Stimulated activated CD4-positive, alpha-beta T cell treated with anti-CD3 and anti-CD28 coated beads, Interleukin-12 subunit alpha, Interleukin-12 subunit beta, amount 100 ng/mL, for 48 hours (primary cell): ENCODE data around the gene KLHL29.

ENCODE experiments used
- DNase-seq, 3 donors: peaks; one replicate each; pipeline ENCODE4 v3.0.0-alpha.2; 2020; ENCODE audit warnings: low read depth in 2 of 3, low spot score in 1 of 3

The KLHL29 gene

DNA sequence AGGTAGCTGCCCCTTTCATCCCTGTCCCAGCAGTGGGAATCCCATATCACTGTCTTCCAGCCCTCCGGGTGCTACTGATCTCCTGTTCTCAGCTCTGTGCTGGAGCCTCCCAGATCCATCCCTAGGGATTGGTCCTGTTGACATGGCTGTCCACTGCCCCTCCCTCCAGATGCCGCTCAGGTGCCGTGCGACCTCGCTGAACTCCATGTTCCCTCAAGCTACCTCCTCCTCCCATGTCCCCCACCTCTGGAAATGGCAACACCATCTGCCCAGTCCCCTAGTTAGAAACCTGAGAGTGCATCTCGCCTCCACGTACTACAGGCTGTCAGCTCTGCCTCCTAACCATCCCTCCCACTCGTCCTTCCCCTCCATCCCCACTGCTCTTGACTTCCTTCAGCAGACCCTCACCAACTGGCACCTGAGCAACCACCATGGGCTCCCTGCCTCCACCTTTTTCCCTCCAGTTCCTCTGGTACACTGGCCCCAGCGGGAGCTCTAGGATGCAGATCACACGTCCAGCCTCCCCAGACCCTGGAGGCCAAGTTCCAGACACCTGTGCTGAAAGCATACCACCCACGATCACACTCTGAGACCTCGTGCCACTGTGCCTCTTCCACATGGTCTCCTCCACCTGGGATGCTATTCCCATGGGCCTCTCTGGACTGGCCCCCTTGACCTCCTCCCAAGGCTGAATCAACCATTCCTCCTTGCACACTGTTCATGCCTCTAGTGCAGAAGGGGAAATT, 106.8 kb downstream of the KLHL29 start:
- no peak for DNase-seq

DNA sequence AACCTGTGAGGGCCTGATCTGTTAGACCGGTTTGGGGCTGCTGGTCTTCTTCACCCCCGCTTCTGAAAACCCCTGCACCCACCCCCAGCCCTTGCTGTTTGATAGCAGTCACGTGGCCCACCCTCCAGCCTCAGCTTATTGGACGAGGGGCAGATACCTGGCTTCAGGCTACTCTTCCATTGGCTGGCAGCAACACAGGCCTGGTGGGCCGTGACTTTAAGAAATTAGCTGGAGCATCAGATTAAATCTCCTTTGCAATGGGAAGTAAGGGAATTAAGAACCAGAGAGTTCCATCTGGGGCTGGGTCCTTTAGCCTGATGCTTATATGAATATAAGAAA, 107.3 kb downstream of the KLHL29 start:
- DNase-seq, result no peak

GRCh38 chr2:23492921-23493320, 107.9 kb downstream of the KLHL29 start:
- no peak for DNase-seq

- no peak for DNase-seq
These were observed 108.9 kb downstream of the KLHL29 start for GRCh38 chr2:23493846-23494245.

DNA sequence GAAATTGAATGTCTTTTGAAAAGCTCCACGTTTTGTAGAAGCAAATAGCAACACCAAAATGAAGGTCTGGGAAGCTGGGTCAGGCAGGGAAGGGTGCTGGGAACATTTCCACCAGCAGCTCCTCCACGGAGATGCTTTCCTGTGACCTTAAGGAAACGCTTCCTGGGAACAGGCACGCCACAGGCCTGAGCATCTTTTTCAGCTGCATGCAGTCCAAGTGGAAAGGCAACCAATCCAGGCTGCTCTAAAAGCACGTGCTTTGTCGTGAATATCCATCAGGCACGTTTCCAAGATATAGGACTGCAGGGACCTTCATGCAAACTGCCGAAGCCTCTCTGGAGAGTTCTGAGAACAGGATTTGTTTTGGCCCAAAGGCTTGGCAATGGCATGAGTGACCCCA, 109.3 kb downstream of the KLHL29 start:
- no peak for DNase-seq

DNA sequence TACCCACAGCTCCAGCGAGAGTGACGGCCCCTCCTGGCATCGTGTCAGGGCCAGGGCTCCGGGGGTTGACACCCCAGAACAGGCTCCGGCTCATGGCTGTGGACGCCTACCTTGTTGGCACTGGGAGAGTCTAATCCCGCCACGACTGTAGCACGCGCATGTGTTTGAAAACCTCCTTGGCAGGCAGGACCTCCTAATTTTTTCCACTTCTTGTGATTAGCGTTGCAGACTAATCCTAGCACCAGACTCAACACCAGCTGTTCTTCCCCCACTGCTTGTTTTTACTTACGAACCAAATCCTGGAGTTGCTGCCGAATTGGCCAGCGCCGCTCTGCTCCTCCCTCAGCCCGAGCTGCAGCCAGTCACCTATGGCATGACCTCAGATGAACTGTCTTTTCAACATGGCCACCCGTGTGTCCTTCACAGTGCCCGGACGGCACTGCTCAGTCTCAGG, 110.7 kb downstream of the KLHL29 start:
- DNase-seq, result no peak

DNA sequence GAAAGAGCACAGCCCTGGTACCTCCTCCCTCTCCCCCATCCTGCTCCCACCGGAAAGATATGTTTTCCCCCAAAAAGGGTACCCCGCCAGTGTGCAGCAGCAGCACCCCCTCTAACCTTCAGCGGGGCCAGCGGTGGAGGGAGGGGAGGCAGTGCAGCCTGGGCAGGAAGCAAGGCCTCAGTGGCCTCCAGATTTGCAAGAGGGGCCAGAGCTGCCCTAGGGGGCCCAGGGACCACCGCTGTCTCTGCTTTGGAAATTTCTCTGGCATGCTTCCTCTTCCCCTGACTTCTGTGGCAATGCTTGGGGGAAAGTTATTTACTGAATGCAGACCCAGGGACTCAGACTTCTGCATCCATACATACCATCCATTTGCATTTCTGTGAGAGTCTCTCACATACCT, 111.5 kb downstream of the KLHL29 start:
- DNase-seq, result no peak

GRCh38 chr2:23497063-23497462, 112.1 kb downstream of the KLHL29 start:
- DNase-seq, result peak; percentile 32 to 54 (median 46)

DNA sequence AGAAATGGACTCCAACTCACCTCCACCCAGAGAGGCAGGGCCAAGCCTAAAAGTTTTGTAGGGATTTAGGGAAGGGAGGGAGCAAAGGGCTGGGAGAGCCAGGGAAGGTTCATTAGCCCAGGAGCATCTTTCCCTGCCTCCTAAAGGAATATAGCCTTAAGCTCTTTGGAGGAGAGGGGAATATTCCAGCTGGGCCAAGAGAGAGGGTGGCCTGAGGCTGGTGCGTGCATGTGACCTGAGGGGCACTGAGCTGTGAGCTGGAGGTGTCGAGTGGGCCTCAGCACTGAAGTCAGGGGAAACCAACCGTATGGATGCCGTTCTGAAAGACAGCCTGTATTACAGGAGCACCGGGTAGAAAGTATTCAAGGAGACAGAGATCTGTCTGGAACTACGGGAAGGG, 112.6 kb downstream of the KLHL29 start:
- no peak for DNase-seq

DNA sequence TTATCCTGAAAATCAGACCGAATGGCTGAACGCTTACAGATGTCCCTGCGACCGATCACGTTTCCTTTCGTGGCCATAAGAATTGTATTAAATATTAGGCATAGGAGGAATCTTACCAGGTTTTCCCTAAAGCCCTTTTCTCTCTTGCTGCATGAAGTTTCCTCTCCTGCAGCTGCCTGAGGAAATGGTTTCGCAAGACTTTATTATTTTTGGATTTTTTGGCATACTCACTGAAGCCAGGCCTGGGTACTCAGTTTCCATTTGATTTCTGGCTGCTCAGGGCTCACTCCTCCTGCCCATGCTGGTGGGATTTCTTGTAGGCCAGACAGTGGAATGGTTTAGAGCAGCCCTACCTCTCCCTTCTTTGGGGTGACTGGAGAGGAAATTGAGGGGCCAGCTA, 114.0 kb downstream of the KLHL29 start:
- no peak for DNase-seq

GRCh38 chr2:23499439-23499838, 114.5 kb downstream of the KLHL29 start:
- DNase-seq, result no peak

DNA sequence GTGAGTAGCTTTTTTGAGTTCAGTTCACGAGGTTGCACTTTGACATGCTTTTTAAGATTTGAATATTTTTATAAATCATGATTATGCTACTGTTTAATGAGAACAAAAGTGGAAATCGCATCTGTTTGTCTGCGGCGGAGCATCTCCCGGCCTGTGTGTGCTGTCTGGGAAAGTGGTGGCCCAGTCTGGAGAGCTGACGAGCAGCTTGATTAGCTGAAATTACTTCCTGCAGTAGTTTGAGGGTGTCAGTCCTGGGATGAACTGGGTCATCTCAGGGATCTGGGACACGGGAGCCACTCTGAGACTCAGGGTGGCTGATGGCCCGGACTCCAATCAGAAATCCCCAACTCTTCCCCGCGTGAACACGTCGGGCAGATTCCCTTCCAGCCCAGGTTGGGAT, 115.9 kb downstream of the KLHL29 start:
- no peak for DNase-seq

GRCh38 chr2:23502096-23502495, 117.1 kb downstream of the KLHL29 start:
- no peak for DNase-seq

GRCh38 chr2:23503097-23503496, 118.1 kb downstream of the KLHL29 start:
- DNase-seq, result no peak

GRCh38 chr2:23503682-23504081, 118.7 kb downstream of the KLHL29 start:
- no peak for DNase-seq

- no peak for DNase-seq
These were observed 119.6 kb downstream of the KLHL29 start for GRCh38 chr2:23504591-23504990.

GRCh38 chr2:23505218-23505983, 120.4 kb downstream of the KLHL29 start:
- DNase-seq, result no peak

GRCh38 chr2:23505984-23506380, 121.0 kb downstream of the KLHL29 start:
- DNase-seq, result no peak

DNA sequence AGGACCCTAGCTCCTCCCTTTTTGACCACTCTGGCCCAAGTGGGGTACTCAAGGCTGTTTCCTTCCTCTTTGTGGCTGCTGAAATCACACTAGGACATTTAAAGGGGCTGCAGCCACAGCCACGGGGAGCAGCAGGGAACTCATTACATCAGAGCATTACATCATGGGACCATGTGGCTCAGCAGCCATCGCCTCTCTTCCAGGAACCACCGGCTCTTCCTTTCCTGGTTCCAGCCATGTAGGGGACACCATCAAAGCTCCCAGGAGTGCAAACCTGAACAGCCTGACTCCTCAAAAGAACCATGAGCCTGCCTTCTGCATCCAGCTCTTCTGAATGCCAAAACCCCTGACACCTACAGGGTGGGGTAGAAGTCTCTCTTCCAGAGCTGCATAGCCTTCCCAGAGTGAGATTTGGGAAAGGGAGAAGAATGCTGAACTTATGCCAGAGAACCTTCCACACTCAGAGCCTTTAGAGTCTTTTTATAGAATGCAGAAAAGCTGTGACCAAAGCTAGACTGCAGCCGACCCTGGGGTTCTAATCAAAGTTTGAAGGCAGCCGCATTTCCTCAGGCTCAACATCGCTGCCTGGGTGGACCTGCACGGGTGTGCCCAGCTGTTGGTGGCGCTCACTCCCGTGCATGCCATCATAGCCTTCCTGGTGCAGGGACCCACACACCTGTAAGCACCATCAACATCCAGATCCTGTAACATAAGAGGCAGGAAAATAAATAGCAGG, 121.7 kb downstream of the KLHL29 start:
- DNase-seq, result no peak

- DNase-seq, result no peak
These were observed 122.5 kb downstream of the KLHL29 start for GRCh38 chr2:23507267-23508065.

DNA sequence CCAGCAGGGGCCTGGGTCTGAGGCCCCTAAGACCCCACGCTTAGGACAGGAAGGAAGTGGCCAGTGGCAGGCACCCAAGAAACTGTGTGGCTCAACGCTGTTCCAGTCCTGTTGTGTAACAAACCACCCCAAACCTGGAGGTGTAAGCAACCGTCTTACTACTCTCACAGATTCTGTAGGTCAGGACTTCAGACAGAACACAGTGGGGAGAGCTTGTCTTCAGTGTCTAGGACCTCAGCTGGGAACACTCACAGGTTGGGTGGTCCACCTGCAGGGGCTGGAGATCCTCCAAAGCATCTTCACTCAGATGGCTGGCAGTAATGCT, 123.0 kb downstream of the KLHL29 start:
- DNase-seq, result no peak
